ENCODE measurements around the gene SLC16A8. TPM values are rescaled to one million over a fixed set of nuclear protein-coding genes. Genes with fewer than 3 reads are reported as not detected.
A peak's percentile ranks its signal among the peaks of the same experiment; 100 is the strongest.

Gene SLC16A8
- total and polyA plus RNA-seq, 8 donors = 0.38 to 2.1 (median 1.3) TPM

DNA sequence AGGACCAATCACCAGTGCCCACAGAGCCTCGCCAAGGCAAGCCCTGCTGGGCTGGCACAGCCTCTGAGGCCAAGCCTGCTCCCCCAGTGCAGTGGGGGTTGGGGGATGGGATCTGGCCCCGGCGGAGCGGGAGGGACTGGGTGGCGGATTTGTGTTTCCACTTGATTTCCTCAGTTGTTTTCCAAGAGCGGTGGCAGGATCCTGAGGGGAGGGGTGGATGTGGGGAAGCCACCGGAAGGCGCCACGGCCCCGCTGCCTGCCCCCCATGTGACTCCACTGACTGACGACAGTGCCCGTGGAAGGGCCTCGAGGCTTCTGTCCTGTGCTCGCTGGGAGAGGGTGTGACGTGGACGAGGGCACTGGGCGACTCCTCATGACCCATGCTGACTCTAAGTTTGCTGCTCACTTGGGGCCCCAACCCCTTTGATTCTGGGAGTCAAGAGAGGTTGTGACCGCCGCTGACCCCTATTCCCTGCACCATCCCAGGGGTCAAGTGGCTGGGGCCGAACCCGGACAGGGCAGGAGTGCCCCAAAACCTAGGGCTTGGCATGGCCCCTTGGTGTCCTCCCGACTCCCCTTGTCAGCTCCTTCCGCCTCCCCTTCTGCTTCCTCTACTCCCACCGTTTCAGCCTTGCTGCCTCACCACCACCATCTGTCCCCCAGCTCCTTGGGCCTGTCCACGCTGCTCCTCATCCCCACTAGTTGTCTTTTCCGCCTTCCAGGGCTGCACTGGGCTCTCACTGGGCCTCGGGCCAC is 50.3 kb downstream of the SLC16A8 start:
- Histone ChIP-seq H3K27ac (peak overlapping the region; percentile 68 to 72), H3K36me3 (no peaks in the 10 kb centered on the region), H3K4me3 (no peak overlapping the region), H3K9me3 (no peaks in the 10 kb centered on the region), H3K27me3 (no peaks in the 10 kb centered on the region), H3K4me1 (peaks cover 18 to 24% of the 10 kb centered on the region in 2 donors)
- DNase-seq = peak in 1 of 4 donors; percentile 70
- TF ChIP-seq, protein P1, sequence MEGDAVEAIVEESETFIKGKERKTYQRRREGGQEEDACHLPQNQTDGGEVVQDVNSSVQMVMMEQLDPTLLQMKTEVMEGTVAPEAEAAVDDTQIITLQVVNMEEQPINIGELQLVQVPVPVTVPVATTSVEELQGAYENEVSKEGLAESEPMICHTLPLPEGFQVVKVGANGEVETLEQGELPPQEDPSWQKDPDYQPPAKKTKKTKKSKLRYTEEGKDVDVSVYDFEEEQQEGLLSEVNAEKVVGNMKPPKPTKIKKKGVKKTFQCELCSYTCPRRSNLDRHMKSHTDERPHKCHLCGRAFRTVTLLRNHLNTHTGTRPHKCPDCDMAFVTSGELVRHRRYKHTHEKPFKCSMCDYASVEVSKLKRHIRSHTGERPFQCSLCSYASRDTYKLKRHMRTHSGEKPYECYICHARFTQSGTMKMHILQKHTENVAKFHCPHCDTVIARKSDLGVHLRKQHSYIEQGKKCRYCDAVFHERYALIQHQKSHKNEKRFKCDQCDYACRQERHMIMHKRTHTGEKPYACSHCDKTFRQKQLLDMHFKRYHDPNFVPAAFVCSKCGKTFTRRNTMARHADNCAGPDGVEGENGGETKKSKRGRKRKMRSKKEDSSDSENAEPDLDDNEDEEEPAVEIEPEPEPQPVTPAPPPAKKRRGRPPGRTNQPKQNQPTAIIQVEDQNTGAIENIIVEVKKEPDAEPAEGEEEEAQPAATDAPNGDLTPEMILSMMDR (IDR thresholded peaks at IDR 0.05) = no peak
- intact Hi-C loops (cut with DNase I) = no loop called here
- no peak for ATAC-seq

DNA sequence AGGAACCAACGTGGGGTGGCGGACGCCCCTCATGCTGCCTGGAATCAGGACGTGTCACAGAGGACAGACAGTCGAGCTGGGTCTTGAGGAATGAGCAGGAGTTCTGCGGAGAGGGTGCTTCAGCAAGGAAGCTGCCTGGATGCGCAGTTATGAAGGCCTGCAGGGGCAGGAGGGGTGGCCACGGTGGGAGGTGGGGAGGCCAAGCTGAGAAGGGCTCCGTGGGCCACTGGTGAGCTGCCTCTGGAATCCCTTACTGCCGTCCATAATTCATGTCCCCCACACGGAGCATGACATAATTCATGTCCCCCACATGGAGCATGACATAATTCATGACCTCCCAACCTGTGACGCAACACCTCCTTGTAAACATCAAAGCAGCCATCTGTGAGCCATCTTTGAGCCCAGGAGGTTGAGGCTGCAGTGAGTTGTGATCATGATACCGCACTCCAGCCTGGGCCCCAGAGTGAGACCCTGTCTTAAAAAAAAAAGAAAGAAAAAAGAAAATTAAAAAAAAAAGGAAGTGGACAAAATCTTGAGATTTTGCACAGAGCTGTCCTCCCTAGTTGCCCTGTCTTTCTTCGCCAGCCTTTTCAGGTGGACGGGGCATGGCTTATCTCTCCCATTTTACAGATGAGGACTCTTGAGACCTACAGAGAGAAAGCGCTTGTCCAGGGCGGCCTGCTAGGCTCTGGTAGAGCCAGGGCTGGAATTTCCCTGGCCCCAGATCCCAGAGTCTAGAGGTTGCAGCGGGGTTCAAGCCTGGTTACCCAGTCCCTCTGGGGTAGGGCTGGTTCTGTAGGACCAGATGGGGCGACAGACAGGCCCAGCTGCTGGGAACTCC is 51.1 kb downstream of the SLC16A8 start:
- no peak for ATAC-seq
- no peak overlapping the region for H3K4me3 ChIP-seq

DNA sequence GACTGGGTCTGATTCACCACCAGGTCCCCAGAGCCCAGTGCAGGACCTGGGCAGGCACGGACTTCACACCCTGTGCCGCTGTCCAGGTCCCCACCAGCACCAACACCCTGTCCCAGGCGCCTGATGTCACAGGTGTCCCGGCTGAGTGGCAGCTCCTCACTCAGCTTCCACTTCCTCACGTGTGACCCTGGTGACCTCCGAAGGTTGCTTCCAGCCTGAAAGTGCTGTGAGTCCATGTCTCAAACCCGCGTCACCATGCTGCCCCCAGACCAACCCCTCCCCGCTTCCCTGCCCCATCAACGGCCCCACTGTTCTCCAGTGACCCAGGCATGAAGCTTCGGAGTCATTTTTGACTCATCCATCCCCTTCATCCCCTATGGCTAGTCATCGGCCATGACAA is 52.5 kb downstream of the SLC16A8 start:
- DNase-seq (peak in 1 of 4 donors; percentile 54), ATAC-seq (no peak)
- no peak overlapping the region for H3K27ac ChIP-seq
- intact Hi-C loops (cut with DNase I) = no loop called here
- no peaks in the 10 kb centered on the region for H3K27me3 ChIP-seq
- TF ChIP-seq, protein P1 (IDR thresholded peaks at IDR 0.05) = no peak
- peaks cover 18 to 24% of the 10 kb centered on the region in 2 donors for H3K4me1 ChIP-seq
- H3K9me3 ChIP-seq = no peaks in the 10 kb centered on the region
- no peak overlapping the region for H3K4me3 ChIP-seq
- H3K36me3 ChIP-seq = no peaks in the 10 kb centered on the region

More for the DNA sequence above, 51.1 kb downstream of the SLC16A8 start:
- intact Hi-C loops (cut with DNase I) = no loop called here
- TF ChIP-seq, protein P1 (IDR thresholded peaks at IDR 0.05) = no peak
- peak in 1 of 4 donors; percentile 43 for DNase-seq
- no peaks in the 10 kb centered on the region for H3K27me3 ChIP-seq
- no peaks in the 10 kb centered on the region for H3K36me3 ChIP-seq
- H3K9me3 ChIP-seq = no peaks in the 10 kb centered on the region
- H3K4me1 ChIP-seq = peaks cover 18 to 24% of the 10 kb centered on the region in 2 donors
- peak overlapping the region in 1 of 2 donors; percentile 72 for H3K27ac ChIP-seq

DNA sequence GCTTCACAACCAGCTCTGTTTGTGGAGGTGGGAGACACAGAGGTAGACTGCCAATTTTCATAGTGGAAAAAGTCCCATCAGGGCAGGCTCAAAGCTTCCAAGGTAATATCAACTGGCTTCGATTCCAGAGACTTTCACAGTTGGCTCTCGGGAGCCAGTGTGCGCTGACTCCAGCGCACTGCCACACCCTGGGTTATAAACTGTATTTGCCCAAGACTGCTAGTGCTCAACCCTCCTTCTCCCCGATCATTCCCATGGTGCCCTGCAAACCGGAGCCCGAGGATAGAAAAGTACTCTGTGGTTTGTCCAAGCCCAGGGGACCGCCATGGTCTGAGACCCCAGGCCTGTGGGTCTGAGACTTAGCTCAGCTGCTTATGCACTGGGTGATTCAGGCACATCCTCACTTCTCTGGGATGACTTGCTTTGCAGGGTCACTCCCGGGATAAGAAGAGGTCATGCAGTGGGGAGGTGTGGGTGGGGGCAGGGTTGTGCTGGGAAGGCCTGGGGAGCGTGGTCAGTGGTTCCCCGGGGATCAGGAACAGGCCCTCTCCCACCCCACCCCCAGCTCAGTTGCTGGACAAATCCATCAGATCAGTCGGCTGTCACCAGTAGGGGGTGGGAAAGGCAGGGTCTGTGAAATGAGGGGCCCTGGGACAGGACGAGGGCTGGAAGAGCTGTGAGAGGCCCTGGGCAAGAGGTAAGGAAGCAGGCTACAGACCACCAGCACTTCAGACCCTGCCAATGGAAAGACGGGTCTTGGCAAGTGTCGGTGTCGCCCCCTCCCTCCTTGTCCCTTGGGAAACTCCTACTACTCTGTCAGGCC is 53.5 kb downstream of the SLC16A8 start:
- intact Hi-C loops (cut with DNase I) = no loop called here
- peaks cover 18 to 24% of the 10 kb centered on the region in 2 donors for H3K4me1 ChIP-seq
- no peak overlapping the region for H3K4me3 ChIP-seq
- H3K27ac ChIP-seq = no peak overlapping the region
- TF ChIP-seq, protein P1 (IDR thresholded peaks at IDR 0.05) = no peak
- no peaks in the 10 kb centered on the region for H3K36me3 ChIP-seq
- peak in 1 of 4 donors; percentile 49 for DNase-seq
- no peaks in the 10 kb centered on the region for H3K9me3 ChIP-seq
- ATAC-seq = no peak
- no peaks in the 10 kb centered on the region for H3K27me3 ChIP-seq

Measured in left lung (tissue), 10 donors.